ENCODE results near the gene ETFB.
"Not testable (repeated sequence)": the region's sequence is repeated elsewhere in the genome, so short reads cannot be mapped to it uniquely, and the experiment has no call there.

The ETFB gene

DNA sequence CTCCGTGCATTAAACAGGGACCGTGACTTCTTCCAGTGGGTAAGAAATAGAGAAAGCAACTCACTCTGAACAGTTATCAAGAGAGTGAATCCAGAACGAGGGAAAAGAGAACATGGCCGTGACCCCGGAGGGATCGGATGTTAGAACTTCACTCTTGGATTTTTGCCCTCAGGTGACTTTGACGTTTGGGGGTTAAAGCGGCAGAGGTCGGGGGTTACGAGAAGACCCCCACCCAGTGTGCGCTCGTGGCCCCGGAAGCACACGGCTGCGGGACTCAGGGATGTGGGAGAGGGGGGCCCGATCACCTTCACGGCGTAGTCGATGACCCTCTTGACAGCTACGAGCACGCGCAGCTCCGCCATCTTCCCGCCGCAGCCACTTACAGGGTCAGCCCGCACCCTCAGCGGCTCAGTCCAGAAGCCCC is at the start of gene ETFB:
Gene ETFB (minus strand): TSS at position 424 of the 424 bp plus-strand sequence. CDS start 62 bp downstream, at position 362.
- FAIRE-seq = no peak

DNA sequence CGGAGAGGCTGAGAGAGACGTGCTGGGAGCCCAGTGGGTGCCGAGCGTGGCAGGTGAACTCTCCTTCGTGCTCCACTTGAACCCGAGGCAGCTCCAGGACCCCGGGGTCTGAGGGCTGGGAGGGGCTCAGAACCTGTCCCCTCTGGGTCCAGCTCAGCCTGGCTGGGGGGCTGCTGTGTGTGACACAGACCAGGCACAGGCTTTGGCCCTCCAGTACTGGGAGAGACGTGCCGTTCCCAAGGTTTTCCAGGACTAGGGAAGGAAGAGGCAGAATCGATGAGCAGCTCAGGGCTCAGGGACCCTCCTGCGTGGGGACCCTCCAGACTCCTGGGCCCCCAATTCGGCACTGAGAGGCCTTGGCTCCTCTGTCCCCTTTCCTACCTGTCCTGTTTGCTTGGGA is 49.0 kb upstream of the ETFB start:
- no peak for FAIRE-seq

DNA sequence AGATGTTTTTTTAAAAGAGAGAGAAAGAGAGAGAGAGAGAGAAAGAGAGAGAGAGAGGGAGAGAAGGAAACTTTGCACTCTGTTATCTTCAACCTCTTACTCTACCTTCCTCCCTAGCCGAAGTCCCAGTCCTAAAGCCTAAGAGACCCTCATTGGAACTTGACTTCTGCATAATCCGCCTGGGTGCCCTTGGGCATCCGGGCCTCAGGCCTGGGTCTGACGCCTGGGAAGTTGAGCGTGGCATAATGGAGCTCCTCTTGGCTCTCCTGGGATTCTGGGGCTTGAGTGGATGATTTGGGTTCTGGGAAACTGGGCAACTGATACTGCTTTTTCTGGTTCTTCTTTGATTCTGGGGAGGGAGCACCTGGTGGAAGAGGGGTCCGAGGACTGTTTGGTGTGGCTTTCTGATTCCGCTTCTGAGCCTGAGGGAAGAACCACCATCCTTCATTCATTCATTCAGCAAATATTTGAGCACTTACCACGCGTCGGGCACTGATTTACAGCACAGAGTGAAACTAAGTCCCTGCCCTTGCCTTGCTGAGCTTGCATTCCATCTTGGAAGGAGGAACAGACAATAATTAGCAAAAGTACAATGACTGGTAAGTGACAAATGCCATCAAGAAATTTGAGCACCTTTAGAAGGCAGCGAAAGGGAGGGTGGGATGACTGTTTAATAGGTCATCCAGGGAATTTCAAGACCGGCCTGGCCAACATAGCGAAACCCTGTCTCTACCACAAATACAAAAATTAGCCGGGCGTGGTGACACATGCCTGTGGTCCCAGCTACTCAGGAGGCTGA is 45.0 kb upstream of the ETFB start:
- no peak for FAIRE-seq

DNA sequence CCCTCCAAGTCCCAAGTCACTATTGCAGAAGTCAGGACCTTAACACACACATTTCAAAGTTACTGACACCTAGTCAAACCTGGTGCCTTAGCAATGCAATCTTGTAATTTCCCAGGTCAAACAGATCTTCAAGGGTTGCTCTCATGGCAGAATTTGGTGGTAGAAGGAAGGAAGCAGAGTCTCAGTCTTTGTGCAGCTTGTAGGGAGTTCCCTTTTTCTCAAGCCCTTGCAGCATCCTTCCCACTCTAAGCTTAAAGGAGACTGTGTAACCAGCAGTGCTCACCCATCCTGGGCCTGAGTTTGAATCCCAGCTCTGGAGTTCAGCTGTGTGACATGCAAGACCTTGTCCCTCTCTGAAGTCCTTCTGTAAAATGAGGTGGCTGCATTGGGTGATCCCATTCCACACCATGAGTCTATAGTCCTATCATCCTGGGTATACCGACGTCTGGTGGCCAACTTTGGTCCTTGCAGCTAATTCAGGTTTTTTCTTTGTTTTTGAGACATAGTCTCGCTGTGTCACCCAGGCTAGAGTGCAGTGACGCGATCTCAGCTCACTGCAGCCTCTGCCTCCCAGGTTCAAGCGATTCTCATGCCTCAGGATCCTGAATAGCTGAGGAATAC is 41.4 kb upstream of the ETFB start:
- FAIRE-seq = no peak

DNA sequence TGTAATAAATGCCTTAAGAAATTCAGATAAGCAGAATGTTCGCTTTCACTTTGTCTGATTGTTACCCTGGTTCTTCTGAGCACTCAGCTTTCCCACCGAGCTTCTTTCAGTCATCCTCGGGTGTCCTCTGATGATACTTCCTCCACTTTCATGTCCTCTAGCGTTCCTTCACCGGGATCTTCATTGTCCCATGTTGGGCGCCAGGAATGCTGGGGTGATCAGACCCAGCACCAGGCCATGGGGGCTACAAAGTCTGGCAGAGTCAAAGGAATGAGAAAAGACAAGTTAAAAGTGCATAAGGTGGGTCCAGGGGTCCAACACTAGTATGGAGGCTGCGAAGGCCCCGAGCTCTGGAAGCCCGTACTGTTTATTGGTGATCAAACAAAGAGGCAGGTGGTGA is 35.9 kb upstream of the ETFB start:
- no peak for FAIRE-seq

DNA sequence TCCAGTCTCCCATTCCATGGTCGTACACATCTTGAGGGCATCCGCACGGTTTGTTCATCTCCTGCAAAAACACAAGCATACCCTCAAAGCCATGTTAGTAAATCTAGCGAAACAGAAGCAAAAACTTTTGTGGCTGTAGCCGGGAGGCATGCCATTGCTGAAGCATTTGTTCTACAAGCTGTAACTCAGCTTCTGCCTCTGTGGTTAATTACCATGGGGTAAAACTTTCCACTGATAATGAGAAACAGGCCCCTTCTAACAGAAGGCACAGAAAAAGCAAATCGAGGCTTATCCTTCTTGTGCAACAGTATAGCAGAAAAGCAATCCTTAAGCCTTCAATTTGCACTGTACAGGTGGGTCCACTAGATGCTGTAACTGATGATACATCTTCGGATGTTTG is 33.7 kb upstream of the ETFB start:
- FAIRE-seq = not testable (repeated sequence)

DNA sequence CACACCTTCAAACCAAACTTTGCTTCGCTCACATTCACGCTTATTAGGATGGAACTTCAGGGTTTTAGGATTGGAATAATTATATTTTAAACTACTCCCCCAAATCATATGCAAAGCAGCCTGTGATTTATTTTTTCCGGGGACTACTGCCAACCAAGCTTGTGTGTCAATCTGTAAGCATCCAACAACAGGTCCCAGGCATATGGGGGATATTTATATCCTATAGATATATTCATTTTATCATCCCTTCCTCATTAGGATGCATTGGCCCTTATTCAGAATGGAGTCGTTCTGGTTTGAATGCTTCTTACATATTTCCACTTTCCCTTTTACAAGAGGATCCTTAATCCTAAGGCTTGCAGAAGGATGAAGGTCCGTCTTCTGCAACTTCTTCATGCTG is 33.0 kb upstream of the ETFB start:
- no peak for FAIRE-seq

DNA sequence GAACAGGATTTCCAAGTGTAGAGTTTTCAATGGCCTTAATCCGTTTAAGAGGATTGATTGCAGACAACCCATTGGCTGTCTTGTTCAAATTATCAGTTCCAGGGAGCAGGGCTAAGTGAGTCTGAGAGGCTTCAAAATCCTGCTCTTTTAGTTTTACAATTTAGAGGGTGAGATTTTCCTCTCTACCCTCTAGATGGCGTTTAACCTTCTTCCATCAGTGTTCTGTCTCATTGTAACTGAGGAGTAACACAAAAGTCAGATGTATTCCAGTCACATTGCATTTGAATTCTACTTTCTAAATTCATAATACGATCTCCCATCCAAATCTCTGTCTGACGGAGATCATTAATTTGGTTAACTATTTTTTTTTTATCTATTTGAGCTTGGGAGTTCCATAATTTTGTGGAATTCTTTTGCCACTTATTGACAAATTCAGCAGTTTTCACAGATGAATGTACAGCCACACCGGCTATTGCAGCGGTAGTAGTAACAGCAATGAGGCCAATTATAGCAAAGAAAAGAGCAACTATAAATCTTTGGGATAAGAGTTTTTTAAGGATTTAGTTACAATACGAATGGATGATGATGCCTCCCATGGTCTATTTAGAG is 32.0 kb upstream of the ETFB start:
- peak; percentile 87 for FAIRE-seq

DNA sequence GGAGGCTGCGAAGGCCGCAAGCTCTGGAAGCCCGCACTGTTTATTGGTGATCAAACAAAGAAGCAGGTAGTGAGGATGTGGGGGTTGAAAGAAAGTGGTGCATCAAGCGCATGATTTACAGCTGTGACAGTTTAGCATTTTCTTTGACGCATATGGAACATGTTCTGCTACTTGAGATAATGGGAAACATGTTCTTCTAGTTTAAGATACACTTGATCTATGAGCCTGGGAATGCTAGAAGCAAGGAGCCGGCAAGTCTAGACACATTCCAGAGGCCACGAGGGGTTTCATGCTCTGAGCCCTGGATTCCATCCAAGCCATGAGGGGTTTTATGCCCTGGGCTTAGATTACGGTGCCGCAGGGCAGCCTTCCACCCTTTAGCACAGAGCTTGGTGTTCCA is 31.3 kb upstream of the ETFB start:
- not testable (repeated sequence) for FAIRE-seq

DNA sequence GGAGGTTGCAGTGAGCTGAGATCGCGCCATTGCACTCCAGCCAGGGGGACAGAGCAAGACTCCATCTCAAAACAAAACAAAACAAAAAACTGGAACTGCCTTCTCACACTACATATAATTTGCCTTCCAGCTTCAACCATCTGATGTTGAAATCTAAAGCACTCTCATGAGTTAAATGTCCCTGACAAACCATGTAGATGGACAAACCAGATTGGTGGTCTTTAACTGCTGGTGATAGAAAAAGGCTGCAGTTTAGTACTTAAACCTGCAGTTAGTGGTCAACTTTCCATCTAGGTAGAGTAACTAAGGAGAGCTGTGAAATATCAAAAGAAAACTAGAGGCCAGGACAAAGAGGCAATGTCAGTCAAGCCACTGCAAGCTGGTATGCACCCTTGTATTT is 30.0 kb upstream of the ETFB start:
- FAIRE-seq = no peak

DNA sequence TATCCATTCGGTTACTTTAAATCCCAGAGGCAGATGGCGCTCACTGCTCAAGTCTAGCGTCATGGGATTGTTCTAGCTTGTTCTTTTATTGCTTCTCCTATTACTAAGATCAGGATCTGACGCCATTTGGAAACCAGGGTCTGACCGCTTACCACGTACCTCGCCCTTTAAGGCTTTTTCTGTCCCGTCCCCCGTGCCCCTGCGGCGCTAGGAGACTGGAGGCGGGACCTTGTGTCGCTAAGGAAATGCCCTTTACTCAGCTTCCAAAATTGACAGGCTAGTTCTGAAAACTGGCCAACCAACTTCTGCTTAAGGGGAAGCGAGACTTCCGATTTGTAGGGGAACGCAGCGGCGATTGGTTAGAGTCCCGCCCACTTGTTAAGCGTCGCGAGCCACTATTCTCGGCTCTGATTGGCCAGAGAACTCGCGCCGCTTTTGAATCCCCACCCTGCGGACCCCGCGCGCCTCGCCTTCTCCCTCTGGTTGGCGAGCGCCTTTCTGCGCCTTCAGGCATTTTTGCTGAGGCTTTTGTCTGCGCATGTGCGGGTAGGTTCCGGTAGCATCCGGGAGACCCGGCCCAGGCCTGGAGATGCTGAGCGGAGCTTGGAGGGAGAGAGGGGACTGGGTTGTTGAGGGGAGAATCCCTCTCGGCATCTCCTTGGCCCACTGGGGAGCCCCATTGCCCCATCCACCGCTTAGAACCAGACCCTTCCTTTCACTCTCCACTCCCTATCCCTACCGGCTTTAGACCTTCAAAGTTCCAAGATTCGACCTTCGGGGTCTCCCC is 28.1 kb upstream of the ETFB start:
- peak; percentile 98 for FAIRE-seq

DNA sequence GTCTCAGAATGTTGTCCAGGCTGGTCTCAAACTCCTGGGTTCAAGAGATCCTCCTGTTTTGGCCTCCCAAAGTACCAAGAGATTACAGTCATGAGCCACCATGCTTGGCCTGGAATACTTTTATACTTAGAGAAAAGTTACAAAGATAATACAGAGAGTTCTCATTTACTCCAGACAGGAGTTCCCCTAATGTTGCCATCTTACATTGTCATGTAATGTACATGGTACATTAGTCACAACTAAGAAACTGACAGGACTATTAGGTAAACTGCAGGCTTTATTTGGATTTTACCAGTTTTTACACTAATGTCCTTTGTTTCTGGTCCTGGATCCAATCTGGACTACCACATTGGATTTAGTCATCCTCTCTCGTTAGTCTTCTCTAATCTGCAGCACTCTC is 26.5 kb upstream of the ETFB start:
- FAIRE-seq = no peak

DNA sequence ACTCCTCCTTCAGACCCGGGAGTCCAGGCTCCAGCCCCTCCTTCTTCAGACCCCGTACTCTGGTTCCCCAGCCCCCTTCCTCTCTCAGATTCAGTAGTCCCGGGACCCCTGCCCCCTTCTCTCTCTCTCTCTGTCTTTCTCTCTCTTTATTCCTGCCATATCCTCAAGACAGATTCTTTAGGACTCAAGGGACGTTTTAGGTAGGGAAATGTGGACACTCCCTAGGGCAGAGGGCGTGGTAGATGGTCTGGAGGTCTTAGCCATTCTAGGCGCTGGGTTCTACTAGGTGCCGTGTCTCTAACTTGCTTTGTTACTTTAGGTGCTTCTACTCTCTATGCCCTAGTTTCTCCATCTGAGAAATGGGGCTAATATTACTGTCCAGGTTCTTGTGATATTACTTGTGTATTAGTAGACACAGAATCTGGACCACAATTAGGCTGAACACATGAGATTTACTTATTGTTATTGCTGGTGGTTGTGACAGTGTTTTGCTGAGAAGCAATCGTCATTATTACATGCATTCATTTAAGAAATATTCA is 25.0 kb upstream of the ETFB start:
- no peak for FAIRE-seq

DNA sequence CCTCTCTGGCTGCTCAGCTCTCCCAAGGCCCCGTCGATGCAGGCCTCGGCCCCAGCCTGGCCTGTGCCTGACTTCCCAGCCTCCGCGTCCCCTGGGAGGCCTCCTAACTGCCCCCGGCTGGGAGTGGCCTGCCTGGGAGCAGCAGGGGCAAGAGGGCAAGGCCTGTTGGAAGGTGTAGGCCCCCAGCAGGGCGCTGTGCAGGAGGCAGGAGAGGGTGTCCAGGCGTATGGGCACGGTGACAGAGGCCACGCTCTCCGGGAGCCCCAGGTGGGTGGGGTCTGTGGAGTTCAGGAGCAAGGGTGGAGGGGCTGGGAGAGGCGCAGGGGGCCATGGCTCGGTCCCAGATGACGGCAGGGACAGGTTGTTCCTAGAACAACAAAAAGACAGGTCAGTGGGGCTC is 23.0 kb upstream of the ETFB start:
- FAIRE-seq = no peak

DNA sequence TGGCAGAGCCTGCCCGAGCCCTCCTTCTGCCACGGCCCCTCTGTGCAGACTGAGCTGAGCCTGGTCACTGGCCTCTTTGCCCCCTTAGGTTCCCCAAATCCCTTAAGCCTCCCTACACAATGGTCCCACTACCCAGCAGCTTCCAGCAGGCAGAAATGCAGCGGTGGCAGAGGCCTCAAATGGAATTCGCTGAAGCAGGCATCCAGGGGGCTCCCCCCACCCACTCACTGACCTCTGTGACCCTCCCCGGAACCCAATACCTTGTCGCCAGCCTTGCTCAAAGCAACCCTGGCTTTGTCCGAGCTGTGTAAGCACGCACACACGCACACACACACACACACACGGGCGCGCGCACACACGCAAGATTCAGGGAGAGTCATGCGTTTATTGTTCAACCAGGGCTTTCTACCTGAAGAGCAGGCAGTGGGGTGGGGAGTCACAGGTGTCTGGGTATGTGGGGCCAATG is 21.8 kb upstream of the ETFB start, which contains the start of gene LIM2:
Gene LIM2 (minus strand): TSS at position 51 of the 466 bp plus-strand sequence. CDS start 531 bp downstream, outside the sequence.
- FAIRE-seq = no peak

DNA sequence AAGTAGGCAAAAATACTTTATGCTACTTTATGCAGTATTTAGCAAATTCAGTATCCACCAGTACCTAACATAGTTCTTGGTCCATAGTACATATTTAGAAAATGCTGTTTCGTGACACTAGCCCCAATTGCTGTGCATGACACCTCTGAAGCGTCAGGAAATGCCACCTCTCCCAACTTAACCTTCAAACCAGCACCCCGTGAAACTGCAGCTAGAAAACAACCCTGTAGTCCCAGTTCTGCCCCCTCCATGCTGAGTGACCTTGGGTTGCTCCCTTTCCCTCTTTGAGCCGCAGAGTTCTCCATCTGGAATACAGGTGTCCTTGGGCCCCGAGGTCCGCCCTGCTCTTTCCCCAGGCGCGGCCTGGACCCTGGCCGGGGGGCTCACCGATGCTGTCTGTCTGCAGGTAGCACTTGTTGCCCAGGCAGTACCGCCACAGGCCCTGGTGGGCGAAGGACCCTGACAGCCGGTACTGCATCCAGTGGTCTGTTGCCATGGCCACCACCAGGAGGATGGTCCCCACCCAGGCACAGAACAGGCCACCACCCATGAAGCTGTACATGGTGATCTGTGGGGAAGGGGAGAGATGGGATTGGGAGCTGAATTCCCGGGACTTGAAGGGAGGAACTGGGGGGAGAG is 20.8 kb upstream of the ETFB start:
- FAIRE-seq = no peak

DNA sequence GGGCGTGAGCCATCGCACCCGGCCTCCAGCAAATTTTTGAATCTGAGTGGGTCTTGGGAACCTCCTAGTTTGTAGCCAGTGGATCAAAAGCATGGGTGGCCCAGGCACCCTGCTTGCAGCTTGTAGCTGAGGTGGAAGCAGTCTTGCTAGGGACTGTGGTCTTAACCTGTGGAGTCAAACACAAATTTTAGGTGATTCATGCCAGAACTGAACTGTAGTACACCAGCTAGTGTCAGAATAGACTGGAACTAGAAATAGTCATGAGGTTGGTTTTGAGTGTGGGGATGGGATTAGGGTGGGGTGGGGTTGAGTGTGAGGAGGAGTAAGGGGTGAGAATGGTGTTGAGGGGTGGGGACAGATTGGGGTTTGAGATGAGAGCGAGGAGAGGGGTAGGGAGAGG is 15.8 kb upstream of the ETFB start:
- FAIRE-seq = no peak

DNA sequence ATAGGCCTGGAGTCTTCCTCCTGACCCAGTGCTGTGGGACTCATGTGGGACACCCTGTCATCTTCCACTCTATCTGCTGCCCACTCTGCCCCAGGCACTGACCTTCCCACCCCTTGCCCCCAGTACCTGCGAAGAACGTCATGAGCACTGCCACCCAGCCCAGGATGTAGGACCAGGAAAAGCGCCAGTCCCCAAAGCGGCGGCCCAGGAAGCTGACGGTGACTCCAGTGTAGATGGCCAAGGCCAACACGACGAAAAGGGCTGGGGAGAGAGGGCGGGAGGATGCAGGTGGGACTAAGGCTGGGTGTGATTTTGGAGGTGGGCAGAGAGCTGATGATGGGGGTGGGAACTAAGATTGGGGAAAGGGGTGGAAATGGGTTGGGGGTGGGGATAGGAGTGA is 14.2 kb upstream of the ETFB start:
- FAIRE-seq = no peak

DNA sequence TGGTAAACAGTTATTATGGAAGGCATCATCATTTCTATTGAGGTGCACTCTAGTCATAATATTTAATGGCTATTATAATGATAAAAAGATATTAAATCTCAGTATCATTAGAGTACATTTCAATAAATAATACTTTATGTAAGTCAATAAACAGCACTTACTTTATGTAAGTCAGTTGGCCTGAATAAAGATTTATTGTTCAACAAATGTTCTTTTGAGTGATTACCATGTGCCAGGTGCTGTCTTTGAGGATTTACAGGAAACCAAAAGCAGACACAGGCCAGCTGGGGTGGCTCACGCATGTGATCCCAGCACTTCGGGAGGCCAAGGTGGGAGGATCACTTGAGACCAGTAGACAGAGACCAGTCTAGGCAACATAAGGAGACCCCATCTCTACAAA is 11.2 kb upstream of the ETFB start:
- no peak for FAIRE-seq

DNA sequence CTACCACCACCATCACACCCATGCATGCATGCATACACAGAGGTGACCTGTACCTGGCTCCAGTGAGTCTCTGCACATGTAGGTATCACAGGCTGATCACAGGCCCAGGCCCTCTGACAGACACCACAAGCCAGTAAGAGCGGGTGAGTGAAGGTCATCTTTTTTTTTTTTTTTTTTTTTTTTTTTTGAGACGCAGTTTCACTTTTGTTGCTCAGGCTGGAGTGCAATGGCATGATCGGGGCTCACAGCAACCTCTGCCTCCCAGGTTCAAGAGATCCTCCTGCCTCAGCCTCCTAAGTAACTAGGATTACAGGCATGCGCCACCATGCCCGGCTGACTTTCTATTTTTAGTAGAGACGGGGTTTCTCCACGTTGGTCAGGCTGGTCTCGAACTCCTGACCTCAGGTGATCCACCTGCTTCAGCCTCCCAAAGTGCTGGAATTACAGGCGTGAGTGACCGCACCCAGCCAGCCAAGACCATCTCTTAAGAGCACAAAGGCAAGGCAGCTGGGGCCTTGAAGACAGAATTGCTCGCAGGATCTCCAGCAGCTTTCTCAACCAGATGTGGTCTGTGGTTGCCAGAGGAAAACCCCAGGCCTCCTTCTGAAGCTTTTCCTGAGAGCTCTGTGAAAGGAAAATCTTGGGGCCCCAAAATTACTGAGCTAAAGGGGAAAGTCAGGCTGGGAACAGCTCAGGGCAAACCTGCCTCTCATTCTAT is 9.5 kb upstream of the ETFB start:
- FAIRE-seq = no peak

DNA sequence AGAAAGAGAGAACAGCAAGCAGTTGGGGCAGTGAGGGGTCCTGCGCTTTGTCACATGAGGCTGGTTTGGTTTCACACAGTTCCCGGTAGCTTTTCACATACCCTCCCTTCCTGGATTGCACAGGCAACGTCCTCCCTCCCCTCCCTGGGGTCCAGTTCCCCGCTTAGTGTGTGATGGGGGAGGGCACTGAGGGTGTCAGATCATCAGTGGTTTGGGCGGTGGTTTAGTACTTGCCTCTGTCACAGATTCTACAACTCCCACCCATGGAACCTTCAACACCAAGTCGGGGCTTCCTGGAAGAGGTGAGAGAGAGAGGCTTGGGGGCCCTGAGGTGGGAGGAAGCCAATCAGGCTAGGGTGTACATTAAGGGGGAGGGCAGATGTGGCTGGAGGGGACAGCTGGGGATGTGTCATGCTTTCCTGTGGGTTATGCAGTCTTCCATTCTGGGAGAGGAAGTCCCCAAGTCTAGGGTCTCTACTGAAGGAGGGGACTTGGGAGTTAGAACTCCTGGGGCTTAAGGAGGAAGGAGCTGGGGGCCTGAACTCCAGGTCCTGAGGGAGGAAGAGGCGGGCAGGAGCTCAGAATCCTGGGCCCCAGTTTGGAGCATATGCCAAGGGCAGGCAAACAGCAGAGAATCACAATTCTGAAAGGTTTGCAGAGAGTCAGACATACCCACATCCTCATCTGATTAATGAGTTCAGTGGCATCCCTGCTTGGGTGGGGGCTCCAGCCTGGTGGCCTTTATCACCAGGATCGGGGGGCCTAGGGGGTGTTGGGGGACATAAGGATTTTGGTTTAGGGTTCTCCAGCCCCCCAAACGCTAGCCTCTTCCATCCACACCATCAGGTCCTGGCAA is 6.7 kb upstream of the ETFB start, which contains the start of gene NKG7:
Gene NKG7 (minus strand): TSS at position 6 of the 856 bp plus-strand sequence. CDS start 119 bp downstream, outside the sequence.
- FAIRE-seq = no peak

Measured in TTC549 (cell line).